HG03378 (cell line): ENCODE measurements around the gene DFFB.
"Not testable (repeated sequence)": the region's sequence is repeated elsewhere in the genome, so short reads cannot be mapped to it uniquely, and the experiment has no call there.

Experiments
- ATAC-seq: cut with Tn5 transposase; IDR thresholded peaks from one replicate; pipeline ENCODE4 v1.9.1; 2021; ENCODE audit warnings: mild to moderate bottlenecking, moderate library complexity; ENCODE audit not compliant: unreplicated experiment

The DFFB gene, protein sequence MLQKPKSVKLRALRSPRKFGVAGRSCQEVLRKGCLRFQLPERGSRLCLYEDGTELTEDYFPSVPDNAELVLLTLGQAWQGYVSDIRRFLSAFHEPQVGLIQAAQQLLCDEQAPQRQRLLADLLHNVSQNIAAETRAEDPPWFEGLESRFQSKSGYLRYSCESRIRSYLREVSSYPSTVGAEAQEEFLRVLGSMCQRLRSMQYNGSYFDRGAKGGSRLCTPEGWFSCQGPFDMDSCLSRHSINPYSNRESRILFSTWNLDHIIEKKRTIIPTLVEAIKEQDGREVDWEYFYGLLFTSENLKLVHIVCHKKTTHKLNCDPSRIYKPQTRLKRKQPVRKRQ

DNA sequence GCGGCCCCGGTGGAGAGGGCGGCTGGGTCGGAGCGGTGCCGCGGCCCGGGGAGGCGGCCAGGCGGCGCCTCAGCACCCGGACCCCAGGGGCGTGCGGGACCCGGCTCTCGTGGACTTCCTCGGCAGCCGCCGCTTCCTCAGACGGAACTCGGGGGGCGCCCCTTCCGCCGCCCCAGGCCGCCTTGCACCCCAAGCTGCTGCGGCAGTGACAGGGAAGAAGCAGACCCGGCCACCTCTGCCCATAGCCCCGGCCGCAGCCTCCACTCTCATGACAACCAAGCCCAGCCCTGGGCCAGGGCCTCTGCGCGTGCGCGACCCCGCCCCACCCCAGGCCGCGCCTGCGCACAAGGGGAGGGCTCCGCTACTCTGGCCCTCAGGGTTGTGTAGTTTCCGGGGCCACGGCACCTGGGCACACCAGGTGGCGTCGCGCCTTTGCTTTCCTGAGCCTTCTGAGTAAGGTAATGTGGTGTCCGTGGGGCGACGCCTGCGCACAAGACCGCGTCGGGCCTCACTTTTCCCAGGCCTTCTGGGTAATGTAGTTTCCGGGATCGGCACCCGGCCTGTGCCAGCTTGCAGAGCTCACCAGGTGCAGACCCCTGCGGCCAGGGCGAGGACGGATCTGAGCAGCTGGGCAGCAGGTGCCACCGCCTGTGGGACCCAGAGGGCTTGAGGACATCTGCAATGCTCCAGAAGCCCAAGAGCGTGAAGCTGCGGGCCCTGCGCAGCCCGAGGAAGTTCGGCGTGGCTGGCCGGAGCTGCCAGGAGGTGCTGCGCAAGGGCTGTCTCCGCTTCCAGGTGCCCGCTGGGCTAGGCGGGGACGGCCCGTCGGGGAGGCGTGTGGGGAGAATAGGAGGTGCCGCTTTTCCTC lies at the start of gene DFFB, which contains the start of gene CEP104:
Gene DFFB (plus strand): TSS at position 554 of the 868 bp plus-strand sequence. CDS start 128 bp downstream, at position 682.
Gene CEP104 (minus strand): TSS at position 289 of the 868 bp plus-strand sequence. CDS start 4,804 bp downstream, outside the sequence.
- peak; percentile 86 for ATAC-seq

DNA sequence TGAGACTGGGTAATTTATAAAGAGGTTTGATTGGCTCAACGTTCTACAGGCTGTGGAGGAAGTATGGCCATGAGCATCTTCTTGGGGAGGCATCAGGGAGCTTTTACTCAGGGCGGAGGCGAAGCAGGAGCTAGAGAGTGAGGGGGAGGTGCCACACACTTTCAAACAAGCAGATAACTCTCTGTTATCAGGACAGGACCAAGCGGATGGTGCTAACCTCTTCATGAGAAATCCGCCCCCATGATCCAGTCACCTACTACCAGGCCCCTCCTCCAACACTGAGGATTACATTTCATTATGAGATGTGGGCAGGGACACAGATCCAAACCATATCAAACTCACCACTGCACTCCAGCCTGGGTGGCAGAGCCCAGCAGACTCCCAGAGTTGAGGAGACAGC lies 49.5 kb upstream of the DFFB start:
- no peak for ATAC-seq

DNA sequence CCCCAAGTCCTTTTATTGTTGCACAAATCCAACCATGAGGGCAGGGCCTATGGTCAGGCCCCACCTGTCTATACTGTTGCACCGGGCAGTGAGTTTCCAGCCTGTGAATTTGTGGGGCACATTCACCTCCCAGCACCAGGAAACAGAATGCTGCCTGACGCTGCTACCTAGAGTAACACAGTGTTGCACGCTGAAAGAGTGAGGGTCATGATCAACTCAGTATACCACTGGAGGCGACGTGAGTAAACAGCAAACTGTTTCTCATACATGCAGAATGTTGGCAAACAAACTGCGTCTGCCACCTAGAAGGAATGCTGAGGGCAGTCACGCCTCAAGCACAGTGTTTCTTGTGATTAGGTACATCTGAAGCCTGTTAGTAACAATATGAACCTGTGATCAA lies 47.6 kb upstream of the DFFB start:
- ATAC-seq = no peak

DNA sequence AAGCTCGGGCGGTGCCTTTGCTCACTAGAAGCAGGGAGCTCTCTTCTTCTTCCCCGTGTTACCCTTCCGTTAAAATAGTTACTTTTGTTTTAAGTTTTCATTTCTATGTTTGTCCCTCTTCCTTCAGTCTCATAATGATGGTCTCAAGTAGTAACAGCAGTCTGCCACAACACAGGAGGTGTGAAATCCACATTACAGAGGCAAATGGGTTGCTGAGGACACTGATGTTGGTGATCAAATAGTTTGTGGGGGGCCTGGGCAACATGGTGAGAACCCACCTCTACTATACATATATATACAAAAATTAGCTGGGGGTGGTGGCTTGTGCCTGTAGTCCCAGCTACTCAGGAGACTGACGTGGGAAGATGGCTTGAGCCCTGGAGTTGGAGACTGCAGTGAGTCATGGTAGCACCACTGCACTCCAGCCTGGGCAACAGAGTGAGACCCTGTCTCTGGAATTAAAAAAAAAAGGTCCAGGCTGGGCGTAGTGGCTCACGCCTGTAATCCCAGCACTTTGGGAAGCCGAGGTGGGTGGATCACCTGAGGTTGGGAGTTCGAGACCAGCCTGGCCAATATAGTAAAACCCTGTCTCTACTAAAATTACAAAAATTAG lies 47.0 kb upstream of the DFFB start:
- ATAC-seq = not testable (repeated sequence)

DNA sequence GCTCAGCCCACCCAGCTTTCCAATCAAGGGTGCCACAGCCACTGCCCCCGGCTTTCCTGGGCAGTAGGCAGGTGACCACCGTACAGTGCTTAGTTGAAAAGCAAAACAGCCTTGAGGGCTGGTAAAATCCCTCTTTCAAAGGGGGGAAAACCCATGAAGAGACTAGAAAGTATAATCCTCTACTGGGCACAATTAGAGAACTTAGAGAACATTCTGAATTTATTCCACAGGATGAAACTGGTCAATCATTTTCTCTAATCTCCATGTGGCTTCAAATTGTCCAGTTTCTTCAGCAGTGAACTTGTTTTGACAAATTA lies 45.7 kb upstream of the DFFB start:
- ATAC-seq = no peak

DNA sequence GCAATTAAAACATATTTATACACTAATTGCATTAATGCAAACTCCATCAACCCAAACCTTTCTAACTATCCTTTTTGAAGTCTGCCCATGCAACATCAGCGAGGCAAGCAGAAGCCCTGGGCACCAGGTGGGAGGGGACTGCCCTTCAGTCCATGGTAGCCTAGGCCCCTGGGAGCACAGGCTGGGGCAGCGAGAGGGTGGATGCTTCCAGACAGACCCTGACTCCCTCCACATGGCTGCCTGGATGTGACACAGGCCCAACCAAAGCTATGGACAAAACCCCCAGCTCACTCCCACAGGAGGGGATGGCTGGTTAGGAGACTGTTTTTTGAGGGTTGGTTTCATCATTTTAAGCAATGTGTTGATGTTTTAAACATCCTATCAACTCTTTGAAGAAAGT lies 43.2 kb upstream of the DFFB start:
- ATAC-seq = no peak

DNA sequence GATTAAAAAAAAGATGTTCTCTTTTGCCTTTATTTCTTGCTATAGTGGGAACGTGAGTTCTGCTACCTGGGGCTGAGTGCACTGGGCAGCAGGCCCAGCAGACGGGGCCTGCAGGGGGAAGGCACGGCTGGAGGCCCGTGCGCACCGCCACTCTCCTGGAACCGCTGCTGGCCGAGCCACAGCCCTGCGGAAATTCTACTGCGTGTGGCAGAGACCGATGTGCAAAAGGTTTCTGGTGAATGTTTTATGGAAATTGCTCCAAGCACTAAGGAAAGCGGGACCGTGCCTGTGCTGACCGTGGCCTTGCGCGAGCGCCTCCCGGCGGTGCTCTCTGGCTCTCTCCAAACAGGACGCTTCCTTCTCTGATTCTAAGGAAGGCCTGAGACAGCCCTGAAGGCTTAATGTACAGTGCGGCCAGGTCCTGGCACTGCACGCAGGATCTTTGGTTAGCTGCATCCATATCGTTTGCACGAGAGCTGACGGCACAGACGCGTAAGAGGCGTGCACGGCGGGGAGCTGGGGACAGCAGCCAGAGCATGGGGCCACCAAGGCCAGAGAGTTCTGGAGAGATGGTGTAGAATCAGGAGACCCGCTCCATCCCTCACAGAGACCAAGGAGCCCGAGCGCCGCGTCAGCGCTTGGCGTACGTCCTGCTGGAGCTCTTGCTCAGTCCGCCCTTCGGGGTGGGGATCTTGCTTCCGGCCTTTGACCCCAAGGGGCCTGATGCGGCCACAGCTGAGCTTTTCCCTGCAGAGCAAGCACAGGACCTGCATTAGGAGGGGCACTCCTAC lies 42.3 kb upstream of the DFFB start:
- no peak for ATAC-seq

DNA sequence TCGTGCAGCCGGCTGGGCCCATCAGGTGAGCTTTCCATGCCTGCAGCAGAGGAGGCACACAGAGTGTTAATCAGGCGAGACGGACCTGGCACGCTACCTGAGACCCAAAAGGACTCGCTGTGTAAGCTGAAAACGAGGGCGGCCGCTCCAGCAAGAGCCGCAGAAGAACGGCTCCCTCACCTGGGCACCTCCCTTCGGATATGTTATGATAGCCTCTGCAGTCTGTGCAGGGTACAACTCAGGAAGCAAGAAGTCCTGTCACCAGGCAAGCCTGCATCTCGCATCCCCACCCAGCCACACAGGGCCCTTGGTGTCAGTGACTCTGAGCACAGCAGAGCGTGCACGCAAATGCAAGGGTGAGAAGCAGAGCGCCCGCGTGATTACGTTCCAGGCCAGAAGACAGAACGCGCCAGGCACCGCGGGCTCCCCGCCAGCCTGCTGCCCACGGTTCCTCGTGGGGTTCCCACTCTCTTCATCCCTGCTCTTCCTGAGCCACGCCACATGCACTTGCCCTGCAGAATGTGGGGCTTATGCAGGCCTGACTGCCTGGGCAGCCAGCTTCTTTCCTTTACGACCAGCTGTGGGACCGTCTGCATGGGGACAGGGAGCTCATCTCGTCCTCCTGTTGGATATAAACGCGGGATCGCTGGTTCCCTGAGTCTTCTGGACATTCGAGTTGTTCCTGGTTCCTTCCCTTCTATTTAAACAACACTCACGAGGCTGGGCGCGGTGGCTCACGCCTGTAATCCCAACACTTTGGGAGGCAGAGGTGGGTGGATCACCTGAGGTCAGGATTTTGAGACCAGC lies 40.7 kb upstream of the DFFB start:
- ATAC-seq = no peak

DNA sequence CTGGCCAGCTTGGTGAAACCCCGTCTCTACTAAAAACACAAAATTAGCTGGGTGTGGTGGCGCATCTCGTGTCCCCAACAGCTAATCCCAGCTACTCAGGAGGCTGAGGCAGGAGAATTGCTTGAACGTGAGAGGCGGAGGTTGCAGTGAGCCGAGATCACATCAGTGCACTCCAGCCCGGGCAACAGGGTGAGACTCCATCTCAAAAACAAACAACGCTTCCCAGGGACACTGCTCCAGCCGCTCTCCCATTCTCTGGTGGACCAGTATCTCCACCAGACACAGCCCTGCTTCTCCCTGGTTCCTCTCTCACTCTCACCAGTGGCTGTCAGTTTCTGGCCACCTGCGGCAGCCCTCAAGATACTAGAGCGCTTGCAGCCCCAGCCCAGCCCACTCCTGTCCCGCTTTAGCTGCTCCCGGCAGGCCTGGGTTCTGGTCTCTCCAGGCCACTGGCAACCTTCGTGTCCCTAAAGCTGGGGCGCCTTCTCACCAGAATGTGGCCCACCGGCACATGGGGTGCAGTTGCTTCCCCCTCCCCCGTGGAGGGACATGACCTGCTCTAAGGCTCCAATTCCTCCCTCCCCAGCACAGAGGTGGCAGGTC lies 40.0 kb upstream of the DFFB start:
- ATAC-seq = no peak

DNA sequence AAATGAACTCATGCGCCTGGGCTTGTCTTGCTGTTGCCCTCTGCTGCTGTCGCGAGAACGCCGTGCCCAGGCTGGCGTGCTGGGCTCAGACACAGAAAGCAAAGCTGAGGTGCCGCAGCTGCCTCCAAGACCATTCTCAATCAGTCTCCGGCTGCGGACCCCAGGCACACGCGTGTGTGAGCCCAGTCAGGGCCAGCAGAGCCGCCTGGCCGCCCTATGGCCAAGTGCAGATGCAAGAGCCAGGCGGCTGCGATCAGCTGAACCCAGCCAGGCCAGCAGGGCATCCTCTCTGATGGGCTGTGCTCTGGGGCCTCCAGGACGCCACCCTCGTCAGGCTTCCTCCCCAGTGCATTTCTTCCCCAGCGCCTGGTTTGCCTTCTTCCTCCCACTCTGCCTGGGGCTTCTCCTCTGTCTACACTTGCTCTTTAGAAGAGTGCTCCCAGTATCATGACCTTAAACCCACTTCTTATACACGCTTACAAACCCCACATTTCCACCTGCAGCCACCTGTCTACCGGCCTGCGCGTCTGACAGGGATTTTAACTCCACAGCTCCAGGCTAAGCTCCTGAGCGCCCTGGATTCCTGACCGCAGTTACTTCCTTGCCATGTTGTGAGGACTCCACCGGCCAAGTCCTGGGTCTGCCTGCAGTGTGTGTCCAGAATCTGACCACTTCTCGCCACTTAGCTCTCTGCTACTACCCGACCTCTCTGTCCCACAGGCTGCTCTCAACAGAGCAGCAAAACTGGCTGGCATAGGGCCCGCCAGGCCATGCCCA lies 39.3 kb upstream of the DFFB start:
- no peak for ATAC-seq

DNA sequence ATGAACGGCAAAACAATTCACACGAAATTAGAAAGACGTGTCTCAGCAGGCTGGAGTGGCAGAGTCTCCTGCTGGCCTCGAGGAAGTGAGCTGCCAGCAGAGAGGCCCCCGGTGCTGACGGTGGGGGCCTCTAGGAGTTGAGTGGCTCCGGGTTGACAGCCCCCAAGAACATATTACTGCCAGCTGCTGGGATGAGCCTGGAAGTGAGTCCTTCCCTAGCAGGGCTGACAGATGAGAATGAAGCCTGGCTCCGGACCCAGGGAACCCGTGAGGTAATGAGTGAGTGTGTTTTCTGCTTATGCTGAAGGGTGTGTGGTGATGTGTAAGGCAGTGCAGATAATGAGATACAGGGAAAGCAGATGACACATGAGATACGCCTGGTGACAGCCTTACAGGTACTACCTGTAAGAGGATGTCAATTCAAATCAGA lies 37.5 kb upstream of the DFFB start:
- no peak for ATAC-seq

DNA sequence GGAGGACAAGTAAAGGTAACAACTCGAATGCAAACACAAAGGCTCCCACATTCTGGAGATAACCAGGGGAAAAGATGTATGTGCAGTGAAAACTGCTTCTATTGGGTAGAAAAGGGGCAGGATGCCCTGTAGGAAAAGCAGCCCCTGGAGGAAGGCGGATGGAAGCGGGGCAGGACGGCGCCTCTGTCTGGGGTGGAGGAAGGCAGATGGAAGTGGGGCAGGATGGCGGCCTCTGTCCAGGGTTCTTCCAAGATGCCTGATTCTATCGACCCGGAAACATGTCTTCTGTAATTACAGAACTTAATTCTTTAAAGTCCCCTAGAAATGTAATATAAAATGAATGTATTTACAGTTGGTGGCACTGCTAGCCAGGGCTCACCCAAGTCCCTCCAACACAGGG lies 37.0 kb upstream of the DFFB start:
- no peak for ATAC-seq

DNA sequence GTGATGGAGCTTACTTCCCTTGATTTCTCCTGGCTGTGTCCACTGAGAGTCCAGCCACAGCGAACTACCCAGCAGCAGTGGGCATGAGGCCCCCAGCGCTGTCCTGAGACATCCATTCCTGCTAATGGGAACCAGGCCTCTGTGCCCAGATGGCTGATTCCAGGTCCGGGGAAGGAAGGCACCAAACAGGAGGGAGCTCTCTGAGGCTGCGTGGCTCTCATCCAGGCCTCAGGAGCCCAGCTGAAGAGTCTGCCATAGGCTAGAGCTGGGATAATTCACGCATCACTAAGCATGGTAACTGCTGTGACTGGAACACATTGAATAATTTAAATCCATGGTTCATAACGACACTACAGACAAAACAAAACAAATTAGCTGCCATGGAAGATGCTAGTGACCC lies 36.3 kb upstream of the DFFB start:
- no peak for ATAC-seq

DNA sequence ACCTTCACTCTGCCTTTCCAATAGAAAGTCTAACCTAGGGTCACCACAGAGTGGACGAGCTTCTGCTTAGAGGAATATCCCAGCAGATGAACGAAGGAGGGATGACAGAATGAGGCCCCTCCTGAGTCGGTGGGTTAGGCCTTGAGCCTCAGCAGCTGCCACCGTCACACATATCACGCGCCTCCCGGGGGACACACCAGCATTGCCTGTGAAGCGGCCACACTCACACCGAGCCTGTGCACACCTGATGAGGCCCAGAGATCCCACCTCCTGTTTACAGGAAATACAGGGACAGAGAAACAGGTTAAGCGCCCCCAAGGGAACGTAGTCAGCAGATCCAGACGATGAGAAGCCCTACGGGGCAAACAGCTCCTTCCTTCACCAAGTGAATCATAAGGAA lies 35.8 kb upstream of the DFFB start:
- ATAC-seq = no peak

DNA sequence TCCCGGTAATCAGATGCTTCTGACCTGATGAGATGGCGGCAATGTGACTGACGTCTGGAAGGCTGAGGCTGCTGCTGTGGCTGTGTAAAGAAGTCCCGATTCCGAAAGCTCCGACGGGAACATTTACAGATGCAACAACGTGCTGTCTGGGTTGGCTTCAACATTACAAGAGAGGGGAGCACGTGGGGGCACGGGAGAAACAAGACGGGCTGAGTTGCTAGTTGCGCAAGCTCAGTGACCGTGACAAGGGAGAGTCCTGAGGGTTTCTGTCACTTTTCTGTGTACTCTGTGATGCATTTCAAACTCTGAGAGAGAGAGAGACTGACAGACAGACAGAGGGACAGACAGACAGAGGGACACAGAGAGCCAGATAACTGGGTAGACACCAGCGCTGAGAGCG lies 35.4 kb upstream of the DFFB start:
- no peak for ATAC-seq

DNA sequence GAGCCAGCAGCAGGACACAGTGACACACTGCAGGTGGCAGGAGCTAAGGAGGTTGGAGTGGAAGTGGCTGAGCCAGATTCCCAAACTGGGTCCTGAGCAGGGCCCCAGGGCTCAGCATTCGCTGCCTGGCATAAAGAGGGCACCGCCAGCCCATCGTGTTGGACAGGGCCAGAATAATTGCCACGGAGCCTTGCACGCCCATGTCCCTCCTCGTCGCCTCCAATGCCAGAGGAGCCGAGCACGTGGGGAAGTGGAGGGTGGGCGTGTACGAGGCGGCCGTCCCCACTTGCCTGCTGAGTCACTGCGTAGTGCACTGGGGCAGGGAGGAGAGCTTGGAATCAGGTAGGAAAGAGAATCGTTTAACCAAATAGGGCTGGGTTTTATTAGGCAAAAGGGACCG lies 34.9 kb upstream of the DFFB start:
- no peak for ATAC-seq

DNA sequence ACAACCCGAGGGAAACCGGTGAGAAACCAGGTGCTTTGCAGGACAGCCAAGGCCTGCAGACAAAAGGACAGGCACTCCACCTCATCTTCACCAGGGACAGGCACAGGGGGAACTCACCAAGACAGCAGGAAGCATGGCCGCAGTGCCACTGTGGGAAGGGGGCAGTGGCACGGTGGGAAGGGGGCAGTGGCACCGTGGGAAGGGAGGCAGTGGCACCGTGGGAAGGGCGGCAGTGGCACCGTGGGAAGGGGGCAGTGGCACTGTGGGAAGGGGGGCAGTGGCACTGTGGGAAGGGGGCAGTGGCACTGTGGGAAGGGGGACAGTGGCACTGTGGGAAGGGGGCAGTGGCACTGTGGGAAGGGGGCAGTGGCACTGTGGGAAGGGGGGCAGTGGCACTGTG lies 32.6 kb upstream of the DFFB start:
- no peak for ATAC-seq

DNA sequence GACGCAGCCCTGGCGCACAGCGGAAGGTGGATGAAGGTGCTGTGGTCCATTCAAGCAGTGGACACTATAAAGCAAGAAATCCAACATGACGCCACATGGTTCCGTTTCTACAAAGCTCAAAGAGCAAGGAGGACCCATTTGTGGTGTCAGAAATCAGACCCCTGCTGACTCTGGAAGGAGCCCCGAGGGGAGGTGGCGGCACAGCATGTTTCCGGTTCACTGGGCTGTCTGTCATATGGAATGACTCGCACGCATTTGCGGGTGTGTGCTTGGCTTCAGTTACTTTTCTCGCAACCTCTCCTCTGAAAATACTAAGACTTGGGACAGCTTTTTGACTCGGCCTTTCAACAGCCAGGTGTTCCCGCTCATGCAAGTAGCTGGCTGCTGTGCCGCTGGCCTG lies 31.9 kb upstream of the DFFB start:
- ATAC-seq = no peak

DNA sequence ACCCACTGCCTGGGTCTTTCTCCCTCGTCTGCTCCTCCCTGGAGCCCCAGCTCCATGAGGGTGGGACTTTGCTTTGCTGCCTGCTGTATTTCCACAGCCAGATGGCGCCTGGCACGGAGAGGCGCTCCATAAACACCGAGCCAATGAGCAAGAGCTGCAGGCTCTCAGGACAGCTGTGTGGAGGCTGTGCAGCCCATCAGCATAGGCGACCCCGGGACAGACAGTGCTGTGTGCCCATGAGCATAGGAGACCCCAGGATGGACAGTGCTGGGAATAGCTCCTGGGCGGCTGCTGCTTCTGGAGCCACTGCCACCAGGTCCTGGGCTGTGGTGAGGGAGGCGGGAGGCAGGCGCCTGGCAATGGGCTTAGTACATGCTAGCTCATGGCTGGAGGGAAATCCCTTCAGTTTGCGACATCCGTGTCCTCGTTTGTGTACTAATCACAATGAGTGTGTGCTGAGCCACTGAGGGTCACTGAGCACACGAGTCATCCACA lies 29.4 kb upstream of the DFFB start:
- ATAC-seq = no peak
